Uterus (tissue), 2 donors: ENCODE data around the gene KLK14.

ENCODE experiments used
- POLR2A ChIP-seq, 2 donors: fragments of 450-650 bp; IDR thresholded peaks; one replicate each; pipeline ENCODE4 v1.6.1; 2016; ENCODE audit warnings: antibody characterized with exemption in 2 of 2, mild to moderate bottlenecking in 1 of 2, moderate library complexity in 1 of 2
- TF ChIP-seq, protein P1 (sequence below), 4 experiments: fragments of 200-600 bp in 2 of 4; fragments of 450-650 bp in 2 of 4; sonication (generic) in 2 of 4; IDR thresholded peaks; one replicate each; pipeline ENCODE4 v1.5.1; 2016 to 2019; ENCODE audit warnings: antibody characterized with exemption in 4 of 4, mild to moderate bottlenecking in 2 of 4, moderate library complexity in 1 of 4

DNA sequence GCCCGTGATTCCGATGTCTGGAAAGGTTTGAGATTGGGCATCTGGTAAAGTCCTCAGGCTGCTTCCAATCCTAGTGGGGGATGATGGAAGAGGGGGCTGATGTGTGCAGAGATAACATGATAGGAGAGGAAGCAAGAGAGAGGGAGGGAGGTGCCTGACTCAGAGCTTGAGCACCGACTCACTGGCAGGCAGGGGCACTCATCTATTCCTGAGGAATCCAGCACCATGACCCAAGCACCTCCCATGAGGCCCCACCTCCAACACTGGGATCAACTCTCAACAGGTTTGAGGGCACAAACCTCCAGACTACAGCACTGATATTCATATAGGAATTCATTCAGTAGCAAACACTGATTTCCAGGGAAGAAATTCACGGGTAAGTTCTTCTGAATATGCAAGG lies 36.4 kb upstream of the KLK14 start:
- no peak for TF ChIP-seq POLR2A (IDR thresholded peaks at IDR 0.05)
- TF ChIP-seq, protein P1, sequence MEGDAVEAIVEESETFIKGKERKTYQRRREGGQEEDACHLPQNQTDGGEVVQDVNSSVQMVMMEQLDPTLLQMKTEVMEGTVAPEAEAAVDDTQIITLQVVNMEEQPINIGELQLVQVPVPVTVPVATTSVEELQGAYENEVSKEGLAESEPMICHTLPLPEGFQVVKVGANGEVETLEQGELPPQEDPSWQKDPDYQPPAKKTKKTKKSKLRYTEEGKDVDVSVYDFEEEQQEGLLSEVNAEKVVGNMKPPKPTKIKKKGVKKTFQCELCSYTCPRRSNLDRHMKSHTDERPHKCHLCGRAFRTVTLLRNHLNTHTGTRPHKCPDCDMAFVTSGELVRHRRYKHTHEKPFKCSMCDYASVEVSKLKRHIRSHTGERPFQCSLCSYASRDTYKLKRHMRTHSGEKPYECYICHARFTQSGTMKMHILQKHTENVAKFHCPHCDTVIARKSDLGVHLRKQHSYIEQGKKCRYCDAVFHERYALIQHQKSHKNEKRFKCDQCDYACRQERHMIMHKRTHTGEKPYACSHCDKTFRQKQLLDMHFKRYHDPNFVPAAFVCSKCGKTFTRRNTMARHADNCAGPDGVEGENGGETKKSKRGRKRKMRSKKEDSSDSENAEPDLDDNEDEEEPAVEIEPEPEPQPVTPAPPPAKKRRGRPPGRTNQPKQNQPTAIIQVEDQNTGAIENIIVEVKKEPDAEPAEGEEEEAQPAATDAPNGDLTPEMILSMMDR (IDR thresholded peaks at IDR 0.05) = no peak
